Epithelial cell of esophagus (primary cell): ENCODE results near the gene HOXB4.

Experiments
- DNase-seq: peaks from one replicate; pipeline ENCODE4 v3.0.0; 2010; ENCODE audit warnings: low read depth
- H3K4me3 ChIP-seq: 2 replicates; pipeline ENCODE4 v1.5.1; 2011; ENCODE audit warnings: mild to moderate bottlenecking, low read length, control low read depth
- CTCF ChIP-seq: IDR thresholded peaks from 2 replicates; pipeline ENCODE4 v1.5.1; 2011; ENCODE audit warnings: low read depth, mild to moderate bottlenecking, low read length, control low read depth, inconsistent platforms; ENCODE audit not compliant: insufficient read depth; ENCODE audit errors: missing control alignments

HOXB4 gene

GRCh38 chr17:48586355-48587258, 8.5 kb upstream of the HOXB4 start:
- no peak for DNase-seq

GRCh38 chr17:48584223-48584741, 6.1 kb upstream of the HOXB4 start:
- H3K4me3 ChIP-seq: no peak overlapping the region
- no peak for DNase-seq
- TF ChIP-seq CTCF: no peak

More at GRCh38 chr17:48586355-48587258, 8.5 kb upstream of the HOXB4 start:
- TF ChIP-seq CTCF: no peak
- H3K4me3 ChIP-seq: no peak overlapping the region

GRCh38 chr17:48583708-48584222, 5.6 kb upstream of the HOXB4 start:
- no peak for TF ChIP-seq CTCF
- H3K4me3 ChIP-seq: no peak overlapping the region
- DNase-seq: no peak

- TF ChIP-seq CTCF: no peak
- no peak for DNase-seq
- H3K4me3 ChIP-seq: no peak overlapping the region
Measured at GRCh38 chr17:48582750-48583069, 4.6 kb upstream of the HOXB4 start.

GRCh38 chr17:48579760-48580554, 1.8 kb upstream of the HOXB4 start:
- no peak overlapping the region for H3K4me3 ChIP-seq
- DNase-seq: no peak
- TF ChIP-seq CTCF: no peak

GRCh38 chr17:48579471-48579759, 1.3 kb upstream of the HOXB4 start:
- no peak for TF ChIP-seq CTCF
- H3K4me3 ChIP-seq: no peak overlapping the region
- no peak for DNase-seq
